H9 (cell line): Measurements from ENCODE around the gene RAB5IF. TPM values are rescaled to one million over a fixed set of nuclear protein-coding genes. Genes with fewer than 3 reads are reported as not detected.

Source experiments
- DNase-seq: peaks from one replicate; pipeline ENCODE4 v3.0.0-alpha.2; 2017
- H2AFZ ChIP-seq: one replicate; pipeline ENCODE4 v1.6.1; 2013; ENCODE audit warnings: mild to moderate bottlenecking, low read length, control low read depth, moderate library complexity
- H2AK5ac ChIP-seq: 2 replicates; pipeline ENCODE4 v1.6.1; 2013; ENCODE audit warnings: low read length, control low read depth, mixed read lengths; ENCODE audit not compliant: insufficient read length
- H2BK120ac ChIP-seq: one replicate; pipeline ENCODE4 v1.6.1; 2013; ENCODE audit warnings: low read depth, mild to moderate bottlenecking, low read length, control low read depth, inconsistent platforms; ENCODE audit not compliant: poor library complexity, severe bottlenecking
- H2BK12ac ChIP-seq: 2 replicates; pipeline ENCODE4 v1.6.1; 2013; ENCODE audit warnings: low read length, control low read depth, mixed read lengths, low read depth; ENCODE audit not compliant: insufficient read length
- H2BK15ac ChIP-seq: 2 replicates; pipeline ENCODE4 v1.6.1; 2013; ENCODE audit warnings: low read depth, low read length, control low read depth
- H2BK20ac ChIP-seq: one replicate; pipeline ENCODE4 v1.6.1; 2013; ENCODE audit warnings: low read depth, mild to moderate bottlenecking, low read length, control low read depth, inconsistent platforms; ENCODE audit not compliant: poor library complexity, severe bottlenecking
- H2BK5ac ChIP-seq: 2 replicates; pipeline ENCODE4 v1.6.1; 2013; ENCODE audit warnings: low read length, control low read depth, mixed read lengths; ENCODE audit not compliant: insufficient read length
- H3K14ac ChIP-seq: 2 replicates; pipeline ENCODE4 v1.6.1; 2013; ENCODE audit warnings: low read length, control low read depth; ENCODE audit not compliant: insufficient read depth
- H3K18ac ChIP-seq: 2 replicates; pipeline ENCODE4 v1.6.1; 2013; ENCODE audit warnings: low read depth, mild to moderate bottlenecking, mixed read lengths, low read length, control low read depth; ENCODE audit not compliant: insufficient read length
- H3K23ac ChIP-seq: 2 replicates; pipeline ENCODE4 v1.6.1; 2013; ENCODE audit warnings: low read length, control low read depth, mixed read lengths, low read depth; ENCODE audit not compliant: insufficient read length
- H3K23me2 ChIP-seq: 2 replicates; pipeline ENCODE4 v1.6.1; 2013; ENCODE audit warnings: low read depth, mild to moderate bottlenecking, mixed read lengths, low read length, control low read depth; ENCODE audit not compliant: insufficient read length, poor library complexity, severe bottlenecking
- H3K27ac ChIP-seq: 2 replicates; pipeline ENCODE4 v1.5.1; 2013; ENCODE audit warnings: low read length, control low read depth, mixed read lengths, low read depth; ENCODE audit not compliant: insufficient read length
- H3K27me3 ChIP-seq: 2 replicates; pipeline ENCODE4 v1.6.1; 2013; ENCODE audit warnings: low read length, control low read depth, inconsistent platforms; ENCODE audit not compliant: insufficient read depth
- H3K4ac ChIP-seq: 2 replicates; pipeline ENCODE4 v1.6.1; 2013; ENCODE audit warnings: low read depth, mild to moderate bottlenecking, control low read depth, inconsistent platforms, low read length, moderate library complexity
- H3K4me1 ChIP-seq: 2 replicates; pipeline ENCODE4 v1.6.1; 2013; ENCODE audit warnings: low read length, control low read depth, inconsistent platforms; ENCODE audit not compliant: insufficient read depth
- H3K4me2 ChIP-seq: 2 replicates; pipeline ENCODE4 v1.6.1; 2013; ENCODE audit warnings: low read length, control low read depth, mixed read lengths; ENCODE audit not compliant: insufficient read length, insufficient read depth
- H3K56ac ChIP-seq: 2 replicates; pipeline ENCODE4 v1.6.1; 2013; ENCODE audit warnings: low read depth, mild to moderate bottlenecking, mixed read lengths, low read length, control low read depth; ENCODE audit not compliant: insufficient read length
- H3K79me1 ChIP-seq: 2 replicates; pipeline ENCODE4 v1.6.1; 2013; ENCODE audit warnings: low read depth, mild to moderate bottlenecking, moderate library complexity, low read length, control low read depth, inconsistent platforms; ENCODE audit not compliant: insufficient read depth, poor library complexity, severe bottlenecking
- H3K79me2 ChIP-seq: 2 replicates; pipeline ENCODE4 v1.6.1; 2013; ENCODE audit warnings: low read length, control low read depth, inconsistent platforms; ENCODE audit not compliant: insufficient read depth
- H3K9ac ChIP-seq: 2 replicates; pipeline ENCODE4 v1.6.1; 2013; ENCODE audit warnings: low read length, control low read depth, mixed read lengths; ENCODE audit not compliant: insufficient read length; ENCODE audit errors: extremely low read depth
- H3K9me3 ChIP-seq: one replicate; pipeline ENCODE4 v1.6.1; 2013; ENCODE audit warnings: low read depth, low read length, inconsistent platforms; ENCODE audit not compliant: control insufficient read depth
- H3T11ph ChIP-seq: one replicate; pipeline ENCODE4 v1.6.1; 2013; ENCODE audit warnings: mild to moderate bottlenecking, low read length, control low read depth, inconsistent platforms
- H4K20me1 ChIP-seq: one replicate; pipeline ENCODE4 v1.6.1; 2013; ENCODE audit not compliant: control insufficient read depth, insufficient read length, insufficient read depth
- H4K5ac ChIP-seq: 2 replicates; pipeline ENCODE4 v1.6.1; 2013; ENCODE audit warnings: low read depth, mild to moderate bottlenecking, mixed read lengths, low read length, control low read depth; ENCODE audit not compliant: insufficient read length
- H4K8ac ChIP-seq: replicated peaks from 2 replicates; pipeline ENCODE4 v1.6.1; 2013; ENCODE audit warnings: low read length, control low read depth, mixed read lengths, low read depth; ENCODE audit not compliant: insufficient read length
- H4K91ac ChIP-seq: 2 replicates; pipeline ENCODE4 v1.6.1; 2013; ENCODE audit warnings: low read depth, mild to moderate bottlenecking, moderate library complexity, mixed read lengths, low read length, control low read depth; ENCODE audit not compliant: insufficient read length
- H3K27ac Mint-ChIP-seq, 3 experiments: 2 replicates in 2 of 3; 3 replicates in 1 of 3; pipeline ENCODE4 v1.8.0; 2020 to 2021; ENCODE audit warnings: mixed read lengths in 3 of 3, mild to moderate bottlenecking in 1 of 3, moderate library complexity in 1 of 3
- H3K27me3 Mint-ChIP-seq: 2 replicates; pipeline ENCODE4 v1.8.0; 2021; ENCODE audit warnings: low read depth, mild to moderate bottlenecking, moderate library complexity, mixed read lengths
- H3K36me3 Mint-ChIP-seq, 3 experiments: 2 replicates in 2 of 3; 3 replicates in 1 of 3; pipeline ENCODE4 v1.8.0; 2020 to 2021; ENCODE audit warnings: low read depth in 3 of 3, mixed read lengths in 3 of 3; ENCODE audit not compliant: insufficient read depth in 1 of 3
- H3K4me1 Mint-ChIP-seq, 2 experiments: 2 replicates each; pipeline ENCODE4 v1.8.0; 2020; ENCODE audit warnings: mixed read lengths in 2 of 2
- H3K4me3 Mint-ChIP-seq, 2 experiments: 2 replicates in 1 of 2; 3 replicates in 1 of 2; pipeline ENCODE4 v1.8.0; 2020 to 2021; ENCODE audit warnings: mild to moderate bottlenecking in 2 of 2, mixed read lengths in 2 of 2, moderate library complexity in 1 of 2
- H3K9me3 Mint-ChIP-seq, 2 experiments: 2 replicates in 1 of 2; 3 replicates in 1 of 2; pipeline ENCODE4 v1.8.0; 2020; ENCODE audit warnings: mild to moderate bottlenecking in 2 of 2, mixed read lengths in 2 of 2, moderate library complexity in 1 of 2
- CTCF ChIP-seq: fragments of 200-600 bp; sonication (generic); conservative IDR thresholded peaks from 3 replicates; pipeline ENCODE4 v1.8.0; 2021; ENCODE audit warnings: antibody characterized with exemption, mild to moderate bottlenecking
- WGBS: extraction: QIAGEN DNeasy Blood & Tissue Kit; methylation state at CpG from one replicate; pipeline ENCODE4 v1.1.7; 2013; ENCODE audit warnings: missing lambda C conversion rate, low lambda C conversion rate, mixed read lengths; ENCODE audit not compliant: insufficient read length; ENCODE audit errors: extremely low coverage; 5-methylcytosine and 5-hydroxymethylcytosine counted together
- total RNA-seq: library from RNA; stranded (reverse); gene quantifications from 2 replicates; pipeline ENCODE4 v1.2.1, GENCODE V29; 2021

The RAB5IF gene
- total RNA-seq, 1 experiment from 2014 or later, result 96.5 TPM

- WGBS, result no CpG with 5 or more reads among the region's 14 CpGs
Observed at GRCh38 chr20:36632487-36633284, 27.1 kb downstream of the RAB5IF start.

More at GRCh38 chr20:36632487-36633284, 27.1 kb downstream of the RAB5IF start:
- no peak overlapping the region for H3K4me3 Mint-ChIP-seq
- no peak overlapping the region for H2BK15ac ChIP-seq
- no peak overlapping the region for H3K23ac ChIP-seq
- no peak overlapping the region for H4K8ac ChIP-seq
- H3T11ph ChIP-seq, result no peak overlapping the region
- no peaks in the 10 kb centered on the region for H3K79me1 ChIP-seq
- no peak overlapping the region for H3K56ac ChIP-seq
- H3K4ac ChIP-seq, result no peak overlapping the region
- H2BK120ac ChIP-seq, result no peak overlapping the region
- no peaks in the 10 kb centered on the region for H3K27me3 Mint-ChIP-seq
- no peak overlapping the region for H2AK5ac ChIP-seq
- H2BK12ac ChIP-seq, result no peak overlapping the region
- no peaks in the 10 kb centered on the region for H3K36me3 Mint-ChIP-seq
- H3K4me1 ChIP-seq, result no peaks in the 10 kb centered on the region; the same call in 1 of the 2 replicates
- H4K5ac ChIP-seq, result no peak overlapping the region
- H3K18ac ChIP-seq, result no peak overlapping the region
- no peaks in the 10 kb centered on the region for H3K9me3 ChIP-seq
- H2AFZ ChIP-seq, result no peak overlapping the region
- no peaks in the 10 kb centered on the region for H3K23me2 ChIP-seq
- no peaks in the 10 kb centered on the region for H4K20me1 ChIP-seq
- H3K9ac ChIP-seq, result no peak overlapping the region
- H3K79me2 ChIP-seq, result no peaks in the 10 kb centered on the region
- no peak overlapping the region for H3K4me2 ChIP-seq
- no peak overlapping the region; the same call in 1 of the 2 replicates for H3K14ac ChIP-seq
- no peak overlapping the region for H3K27ac ChIP-seq
- H2BK20ac ChIP-seq, result no peak overlapping the region
- no peaks in the 10 kb centered on the region for H3K27me3 ChIP-seq
- no peak overlapping the region for H2BK5ac ChIP-seq
- H3K9me3 Mint-ChIP-seq, result no peaks in the 10 kb centered on the region
- TF ChIP-seq CTCF, result peak; percentile 66
- DNase-seq, result peak; percentile 86
- no peak overlapping the region for H4K91ac ChIP-seq
- H3K27ac Mint-ChIP-seq, result no peak overlapping the region; a peak in 2 of 7 replicates
- peaks cover 6 to 8% of the 10 kb centered on the region in 2 experiments; a peak in 3 of 4 replicates for H3K4me1 Mint-ChIP-seq
